ENCODE measurements around the gene PRPF19. TPM values are rescaled to one million over a fixed set of nuclear protein-coding genes. Genes with fewer than 3 reads are reported as not detected.

Gene PRPF19
- total RNA-seq, 4 donors from 2014 or later: 65.0 to 90.2 (median 84.1) TPM

DNA sequence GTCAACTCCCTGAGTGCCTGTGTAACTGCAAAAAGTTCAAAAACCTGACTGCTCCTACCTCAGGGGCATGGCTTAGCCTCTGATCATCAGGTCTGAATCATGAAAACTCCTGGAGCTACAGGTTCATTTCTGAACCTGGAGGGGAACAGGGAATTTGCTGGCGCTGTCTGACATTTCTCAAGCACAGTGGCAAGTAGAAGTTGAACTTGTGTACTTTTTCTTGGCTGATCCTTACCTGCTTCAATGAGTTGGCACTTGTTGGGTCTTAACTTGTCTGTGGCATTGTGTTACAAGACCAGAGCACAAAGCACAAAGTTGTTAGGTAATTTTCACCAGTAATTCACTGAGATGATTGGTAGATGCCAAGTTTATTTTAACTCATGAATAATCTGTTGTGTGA lies 10.9 kb upstream of the PRPF19 start:
- WGBS, 2 donors: 45 to 50% methylated on average over 1 of the region's 1 CpG
- Histone ChIP-seq H3K4me1 (peaks cover 51 to 74% (median 52%) of the 10 kb centered on the region in 3 donors), H3K9me3 (no peaks in the 10 kb centered on the region), H3K36me3 (peaks cover 22 to 27% (median 25%) of the 10 kb centered on the region in 3 donors), H3K27me3 (no peaks in the 10 kb centered on the region), H3K4me3 (no peak overlapping the region), H3K27ac (peak overlapping the region; percentile 90 to 96 (median 94))
- DNase-seq: no peak
- intact Hi-C loops (cut with DNase I): no loop called here
- TF ChIP-seq, protein P1, sequence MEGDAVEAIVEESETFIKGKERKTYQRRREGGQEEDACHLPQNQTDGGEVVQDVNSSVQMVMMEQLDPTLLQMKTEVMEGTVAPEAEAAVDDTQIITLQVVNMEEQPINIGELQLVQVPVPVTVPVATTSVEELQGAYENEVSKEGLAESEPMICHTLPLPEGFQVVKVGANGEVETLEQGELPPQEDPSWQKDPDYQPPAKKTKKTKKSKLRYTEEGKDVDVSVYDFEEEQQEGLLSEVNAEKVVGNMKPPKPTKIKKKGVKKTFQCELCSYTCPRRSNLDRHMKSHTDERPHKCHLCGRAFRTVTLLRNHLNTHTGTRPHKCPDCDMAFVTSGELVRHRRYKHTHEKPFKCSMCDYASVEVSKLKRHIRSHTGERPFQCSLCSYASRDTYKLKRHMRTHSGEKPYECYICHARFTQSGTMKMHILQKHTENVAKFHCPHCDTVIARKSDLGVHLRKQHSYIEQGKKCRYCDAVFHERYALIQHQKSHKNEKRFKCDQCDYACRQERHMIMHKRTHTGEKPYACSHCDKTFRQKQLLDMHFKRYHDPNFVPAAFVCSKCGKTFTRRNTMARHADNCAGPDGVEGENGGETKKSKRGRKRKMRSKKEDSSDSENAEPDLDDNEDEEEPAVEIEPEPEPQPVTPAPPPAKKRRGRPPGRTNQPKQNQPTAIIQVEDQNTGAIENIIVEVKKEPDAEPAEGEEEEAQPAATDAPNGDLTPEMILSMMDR (IDR thresholded peaks at IDR 0.05): no peak
- no peak for TF ChIP-seq POLR2A (IDR thresholded peaks at IDR 0.05)

DNA sequence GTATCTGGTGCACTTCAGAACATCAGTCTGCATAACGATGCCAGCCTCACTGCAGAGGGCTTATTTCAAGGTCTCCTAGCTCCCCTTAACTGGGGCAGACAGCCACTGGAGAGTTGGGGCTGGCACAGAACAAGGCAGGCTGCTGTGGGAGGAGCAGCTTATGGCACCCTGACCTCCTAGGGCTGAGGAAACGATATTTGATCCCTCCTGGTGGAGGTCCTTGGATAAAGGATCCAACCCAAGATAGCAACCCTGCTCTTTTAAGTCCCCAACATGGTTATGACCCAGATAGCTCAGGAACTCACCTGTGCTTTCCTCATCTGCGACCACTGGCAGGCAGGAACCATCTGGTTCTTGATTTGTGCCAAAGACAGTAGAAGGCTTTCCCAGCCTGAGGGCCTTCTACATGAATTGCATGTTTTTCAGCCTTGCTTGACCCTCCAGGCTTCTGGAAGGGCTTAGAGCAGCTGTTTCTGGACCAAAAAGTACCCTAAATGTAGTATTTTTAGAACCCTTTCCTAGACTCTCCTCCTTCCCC lies 10.4 kb upstream of the PRPF19 start:
- Histone ChIP-seq H3K27ac (peak overlapping the region; percentile 90 to 96 (median 94)), H3K4me3 (peak overlapping the region in 1 of 4 donors; percentile 5), H3K36me3 (peaks cover 16 to 22% (median 20%) of the 10 kb centered on the region in 3 donors), H3K4me1 (peaks cover 51 to 74% (median 52%) of the 10 kb centered on the region in 3 donors), H3K9me3 (no peaks in the 10 kb centered on the region), H3K27me3 (no peaks in the 10 kb centered on the region)
- intact Hi-C loops (cut with DNase I): no loop called here
- TF ChIP-seq, protein P1 (IDR thresholded peaks at IDR 0.05): no peak
- TF ChIP-seq POLR2A (IDR thresholded peaks at IDR 0.05): no peak
- 39 to 57% methylated on average over 2 of the region's 3 CpGs for WGBS, 2 donors
- no peak for DNase-seq

DNA sequence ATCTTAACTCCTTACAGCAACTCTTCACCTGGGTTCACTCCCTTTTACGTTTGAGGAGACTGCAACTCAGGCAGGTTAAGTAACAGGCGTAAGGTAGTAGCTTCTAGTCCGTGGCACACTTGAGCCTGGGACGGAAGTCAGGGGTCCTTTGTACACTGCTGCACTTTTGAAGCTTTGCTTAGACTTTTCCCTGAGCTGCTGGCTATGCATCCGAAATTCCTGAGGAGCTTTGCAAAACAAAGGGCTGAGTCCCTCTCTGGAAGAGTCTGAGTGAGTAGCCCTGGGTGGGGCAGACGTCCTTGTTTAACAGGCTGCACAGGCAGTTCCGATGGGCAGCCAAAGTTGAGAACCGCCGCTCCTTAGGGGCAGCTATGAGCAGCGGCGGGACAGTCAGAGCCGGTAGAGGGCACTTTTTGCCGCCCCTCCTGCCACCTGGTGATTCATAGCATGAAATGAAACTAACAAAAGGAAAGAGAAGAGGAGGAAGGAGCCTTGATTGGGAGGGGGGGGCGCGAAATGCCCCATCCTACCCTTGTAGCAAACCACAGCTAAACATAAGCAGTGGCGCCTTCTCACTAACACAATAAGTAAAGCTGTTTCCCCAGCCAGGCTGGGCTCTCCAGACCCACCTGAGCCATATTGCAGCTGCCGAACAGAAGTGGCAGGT lies 9.0 kb upstream of the PRPF19 start:
- no peak for DNase-seq
- Histone ChIP-seq H3K4me1 (peaks cover 50 to 79% (median 51%) of the 10 kb centered on the region in 3 donors), H3K9me3 (no peaks in the 10 kb centered on the region), H3K27me3 (no peaks in the 10 kb centered on the region), H3K4me3 (peak overlapping the region; percentile 64 to 87 (median 74)), H3K36me3 (peaks cover 3 to 9% (median 8%) of the 10 kb centered on the region in 3 donors), H3K27ac (peak overlapping the region; percentile 90 to 96 (median 94))
- intact Hi-C loops (cut with DNase I): no loop called here
- TF ChIP-seq, protein P1 (IDR thresholded peaks at IDR 0.05): peak; percentile 14 to 53 (median 31)
- peak in 1 of 4 donors; percentile 36 for TF ChIP-seq POLR2A (IDR thresholded peaks at IDR 0.05)
- 2 to 6% methylated on average over 10 of the region's 17 CpGs for WGBS, 2 donors

DNA sequence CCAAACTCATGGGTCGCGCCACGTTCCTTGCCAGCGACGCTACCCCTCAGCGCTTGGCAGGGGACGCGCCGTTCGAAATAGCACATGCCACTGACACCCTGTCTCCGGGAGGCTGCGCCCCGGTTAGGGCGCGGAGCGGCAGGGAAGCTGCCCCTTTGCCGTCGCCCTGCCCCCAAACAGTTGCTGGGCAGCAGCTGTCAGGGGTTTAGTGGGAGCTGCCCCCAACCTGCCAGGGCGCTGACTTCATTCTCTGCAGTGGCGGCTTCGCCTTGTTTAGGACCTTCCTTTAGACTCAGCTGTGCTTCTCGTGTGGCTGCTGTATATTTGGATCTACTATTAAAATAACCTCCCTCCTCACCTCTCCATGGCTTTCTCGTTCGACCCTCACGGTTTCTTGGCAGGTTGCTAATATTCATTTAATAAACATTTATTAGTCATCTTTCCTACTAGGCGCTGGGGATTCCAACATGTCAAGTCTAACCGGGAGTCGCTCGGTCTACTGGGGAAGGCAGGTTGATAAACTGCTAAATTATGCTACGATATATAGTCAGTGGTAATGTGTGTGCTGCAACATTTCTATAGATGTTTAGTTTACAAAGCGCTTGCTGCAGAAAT lies 8.4 kb upstream of the PRPF19 start:
- 1 to 3% methylated on average over 14 to 21 of the region's 31 CpGs for WGBS, 2 donors
- intact Hi-C loops (cut with DNase I): no loop called here
- Histone ChIP-seq H3K36me3 (peaks cover 0 to 2% (median 2%) of the 10 kb centered on the region in 3 donors), H3K4me3 (peak overlapping the region; percentile 64 to 87 (median 74)), H3K27me3 (no peaks in the 10 kb centered on the region), H3K27ac (peak overlapping the region; percentile 90 to 96 (median 94)), H3K4me1 (peaks cover 44 to 73% (median 47%) of the 10 kb centered on the region in 3 donors), H3K9me3 (no peaks in the 10 kb centered on the region)
- no peak for DNase-seq
- TF ChIP-seq POLR2A (IDR thresholded peaks at IDR 0.05): no peak
- TF ChIP-seq, protein P1 (IDR thresholded peaks at IDR 0.05): no peak
